Colonic mucosa (tissue), 4 donors: ENCODE measurements around the gene TAX1BP1. TPM values are rescaled to one million over a fixed set of nuclear protein-coding genes. Genes with fewer than 3 reads are reported as not detected.

ENCODE experiments used
- DNase-seq: peaks from one replicate; pipeline ENCODE4 v3.0.0-alpha.2; 2020
- H3K27ac ChIP-seq: fragments of 200-600 bp; one replicate; pipeline ENCODE4 v1.8.0; 2021
- H3K27me3 ChIP-seq: fragments of 200-600 bp; one replicate; pipeline ENCODE4 v1.8.0; 2021
- H3K36me3 ChIP-seq: fragments of 200-600 bp; one replicate; pipeline ENCODE4 v1.8.0; 2021
- H3K4me1 ChIP-seq: fragments of 200-600 bp; one replicate; pipeline ENCODE4 v1.8.0; 2021; ENCODE audit warnings: mild to moderate bottlenecking
- H3K4me3 ChIP-seq: fragments of 200-600 bp; one replicate; pipeline ENCODE4 v1.8.0; 2021
- H3K9ac ChIP-seq, 2 donors: one replicate each; pipeline ENCODE4 v1.7.0; 2013; ENCODE audit warnings: control low read depth in 2 of 2, low read depth in 2 of 2, low read length in 2 of 2
- H3K9me3 ChIP-seq: fragments of 200-600 bp; one replicate; pipeline ENCODE4 v1.8.0; 2021
- CTCF ChIP-seq: fragments of 200-600 bp; IDR thresholded peaks from one replicate; pipeline ENCODE4 v1.8.0; 2022; ENCODE audit warnings: antibody characterized with exemption, mild to moderate bottlenecking
- intact Hi-C: fragments of 100-400 bp; cut with DNase I; formaldehyde crosslinking; loops from one replicate; pipeline ENCODE4 v1.14.1; 2022
- total RNA-seq, 2 donors: library from RNA; stranded (reverse); fragmentation: NEBNext Ultra II Directional in 1 of 2; extraction: Animal tissue kit (Norgen Biotek cat#: 25700) in 1 of 2; gene quantifications; one replicate each; pipeline ENCODE4 v1.2.1, GENCODE V29; 2021
- donor health status: healthy.
- donor health status: DM: no; HTN: no; CAD: no.
- donor health status: DM: no; HTN: no; CAD: no.

Gene TAX1BP1
- total RNA-seq, 2 donors from 2014 or later = 96.6 to 156 TPM

DNA sequence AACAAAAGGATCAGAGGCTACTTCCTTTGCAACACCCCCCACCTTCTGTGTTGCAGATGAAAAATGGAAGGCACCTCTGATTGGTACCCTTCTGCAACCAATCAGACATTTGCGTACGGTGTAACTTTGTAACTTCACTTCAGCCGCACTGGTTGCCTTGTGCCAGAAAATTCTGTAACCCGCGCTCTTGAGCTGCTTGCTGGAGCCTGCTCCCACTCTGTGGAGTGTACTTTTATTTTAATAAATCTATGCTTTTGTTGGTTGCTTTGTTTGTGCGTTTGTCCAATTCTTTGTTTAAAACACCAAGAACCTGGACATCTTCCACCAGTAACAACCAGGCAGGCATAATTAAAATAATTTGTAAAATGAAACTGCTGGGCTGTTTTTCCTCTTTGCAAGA, 31.5 kb upstream of the TAX1BP1 start:
- Histone ChIP-seq H3K36me3 (no peaks in the 10 kb centered on the region), H3K9me3 (no peaks in the 10 kb centered on the region), H3K27me3 (no peaks in the 10 kb centered on the region), H3K4me3 (no peak overlapping the region), H3K9ac (no peak overlapping the region), H3K27ac (no peak overlapping the region), H3K4me1 (no peaks in the 10 kb centered on the region)
- DNase-seq = no peak
- intact Hi-C loops = no loop called here
- no peak for TF ChIP-seq CTCF

DNA sequence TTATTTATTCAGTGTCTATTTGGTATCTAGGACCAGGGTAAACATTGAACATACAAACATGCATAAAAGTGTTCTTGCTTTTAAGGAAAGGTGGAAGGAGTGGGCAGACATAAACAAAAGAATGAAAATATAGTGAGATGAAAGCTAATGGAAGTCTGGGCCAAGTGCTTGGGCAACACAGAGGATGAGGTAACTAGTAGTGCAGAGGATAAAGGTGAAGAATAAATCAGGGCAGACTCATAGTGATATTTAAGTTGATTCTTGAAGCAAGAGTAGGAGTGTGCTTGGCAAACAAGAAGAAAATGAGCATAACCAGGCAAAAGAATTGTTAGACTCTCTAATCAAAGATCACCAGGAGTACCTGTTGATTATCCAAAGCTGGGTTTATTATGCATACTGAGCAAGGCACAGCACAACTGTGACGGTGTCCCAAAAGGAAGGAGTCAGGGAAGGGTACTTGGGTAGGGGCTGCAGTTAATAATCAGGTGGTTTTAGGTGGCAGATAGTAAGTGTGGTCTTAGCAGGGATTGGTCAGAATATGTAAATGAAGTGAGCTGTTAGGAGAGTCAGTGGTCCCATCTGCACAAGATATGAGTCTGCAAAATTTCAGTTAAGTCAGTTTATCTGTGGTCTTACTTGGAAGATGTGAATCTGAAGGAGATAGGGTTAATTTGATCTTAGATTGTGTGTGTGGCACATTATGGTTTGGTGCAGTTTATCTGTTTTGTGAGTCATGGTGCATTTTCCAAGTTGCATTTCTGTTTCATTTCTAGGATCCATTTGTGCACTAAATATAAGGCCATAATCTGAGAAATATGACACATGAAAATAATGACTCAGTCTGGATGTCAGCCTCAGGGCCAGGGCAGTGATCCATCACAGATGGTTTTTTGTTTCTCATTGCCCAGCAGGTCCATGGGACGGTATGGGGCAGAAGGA, 30.6 kb upstream of the TAX1BP1 start:
- no peaks in the 10 kb centered on the region for H3K9me3 ChIP-seq
- no peaks in the 10 kb centered on the region for H3K27me3 ChIP-seq
- intact Hi-C loops = no loop called here
- H3K4me3 ChIP-seq = no peak overlapping the region
- H3K36me3 ChIP-seq = no peaks in the 10 kb centered on the region
- TF ChIP-seq CTCF = no peak
- DNase-seq = no peak
- H3K9ac ChIP-seq = no peak overlapping the region
- no peaks in the 10 kb centered on the region for H3K4me1 ChIP-seq
- H3K27ac ChIP-seq = no peak overlapping the region

DNA sequence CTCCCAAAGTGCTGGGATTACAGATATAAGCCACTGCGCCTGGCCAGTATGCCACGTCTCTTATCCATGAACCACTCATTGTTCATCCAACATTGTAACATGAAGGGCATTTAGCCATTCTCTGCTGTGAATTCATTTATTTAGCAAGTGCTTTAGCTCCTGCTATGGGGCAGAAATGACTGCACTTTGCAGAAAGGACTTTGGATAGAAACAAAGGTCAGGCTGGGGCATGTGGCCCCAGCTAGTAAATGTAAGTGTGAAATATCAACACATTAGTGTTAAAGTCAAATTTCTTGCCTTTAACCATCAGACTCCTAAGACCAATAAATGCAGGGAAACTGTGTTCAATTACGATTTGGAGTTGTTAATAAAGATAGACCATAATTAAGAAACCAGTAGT, 27.7 kb upstream of the TAX1BP1 start:
- no peak for DNase-seq
- Histone ChIP-seq H3K4me1 (no peaks in the 10 kb centered on the region), H3K9me3 (no peaks in the 10 kb centered on the region), H3K27me3 (no peaks in the 10 kb centered on the region), H3K9ac (no peak overlapping the region), H3K4me3 (no peak overlapping the region), H3K36me3 (no peaks in the 10 kb centered on the region), H3K27ac (no peak overlapping the region)
- TF ChIP-seq CTCF = no peak
- intact Hi-C loops = no loop called here

- Histone ChIP-seq H3K4me3 (no peak overlapping the region), H3K9ac (no peak overlapping the region), H3K9me3 (no peaks in the 10 kb centered on the region), H3K4me1 (no peaks in the 10 kb centered on the region), H3K27ac (no peak overlapping the region), H3K27me3 (no peaks in the 10 kb centered on the region), H3K36me3 (no peaks in the 10 kb centered on the region)
- intact Hi-C loops = no loop called here
- DNase-seq = no peak
- TF ChIP-seq CTCF = no peak
Observed at GRCh38 chr7:27714831-27715444, 25.0 kb upstream of the TAX1BP1 start.

GRCh38 chr7:27723085-27723484, 16.9 kb upstream of the TAX1BP1 start:
- H3K9ac ChIP-seq = no peak overlapping the region
- no peak for TF ChIP-seq CTCF
- no peaks in the 10 kb centered on the region for H3K9me3 ChIP-seq
- no peaks in the 10 kb centered on the region for H3K36me3 ChIP-seq
- intact Hi-C loops = no loop called here
- no peak for DNase-seq
- H3K4me3 ChIP-seq = no peak overlapping the region
- H3K4me1 ChIP-seq = no peaks in the 10 kb centered on the region
- H3K27ac ChIP-seq = no peak overlapping the region
- no peaks in the 10 kb centered on the region for H3K27me3 ChIP-seq
